ENCODE measurements around the gene DBH. TPM values are rescaled to one million over a fixed set of nuclear protein-coding genes. Genes with fewer than 3 reads are reported as not detected.

Gene DBH
- total RNA-seq, 1 experiment from 2014 or later, result not detected

DNA sequence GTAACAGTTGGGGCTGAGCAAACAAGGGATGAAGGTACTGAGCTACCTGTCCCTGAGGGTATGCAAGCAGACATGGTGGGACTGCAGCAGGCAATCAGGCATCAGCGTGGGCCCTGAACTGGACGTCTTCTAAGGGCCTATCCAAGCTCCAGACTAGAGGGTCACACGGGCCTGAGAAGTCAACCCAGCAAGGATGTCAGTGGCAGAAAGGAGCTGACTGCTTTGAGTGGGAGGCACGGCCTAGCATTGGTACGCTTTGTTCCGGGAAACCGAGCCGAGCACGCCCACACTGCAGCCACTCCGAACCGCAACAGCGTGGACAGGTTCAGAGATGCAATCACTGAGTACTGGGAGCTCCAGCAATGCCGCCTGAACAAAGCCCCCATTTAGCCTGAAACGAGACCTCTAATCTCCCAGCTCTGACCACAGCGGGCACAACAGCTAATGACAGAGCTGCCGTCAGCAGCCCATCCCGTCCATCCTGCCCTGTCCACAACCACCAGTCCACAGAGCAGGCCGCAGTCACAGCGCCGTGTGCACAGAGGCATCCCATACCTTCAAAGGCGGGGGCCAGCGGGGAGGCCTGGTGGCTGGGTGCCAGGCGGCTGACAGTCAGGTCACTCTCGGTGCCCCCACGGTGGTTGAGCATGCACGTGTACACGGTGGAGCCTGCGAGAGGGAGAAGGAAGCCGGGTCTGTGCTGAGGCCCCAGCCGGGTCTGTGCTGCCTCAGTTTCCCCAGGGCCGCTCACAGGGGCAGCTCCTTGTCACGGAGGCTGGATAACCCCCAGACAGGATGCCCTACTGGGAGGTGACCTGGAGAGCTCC lies 57.8 kb downstream of the DBH start:
- Mint-ChIP-seq H3K27me3 (ENCODE audit: insufficient read depth, unreplicated experiment) (peaks cover 73% of the 10 kb centered on the region), H3K36me3 (ENCODE audit: insufficient read depth, unreplicated experiment) (peaks cover 6% of the 10 kb centered on the region), H3K27ac (ENCODE audit: low read depth, unreplicated experiment) (no peak overlapping the region), H3K9me3 (ENCODE audit: unreplicated experiment) (no peaks in the 10 kb centered on the region), H3K4me1 (ENCODE audit: insufficient read depth, unreplicated experiment) (no peaks in the 10 kb centered on the region), H3K4me3 (ENCODE audit: unreplicated experiment) (no peak overlapping the region)
- CTCF ChIA-PET, result interaction anchor here (0.6 to 1.3 kb wide), 3 partner anchors 17 to 274 kb away, joined by 3 to 4 read pairs (median 4); no protein-coding TSS in a partner anchor
- POLR2A ChIA-PET, result no interaction called here
- intact Hi-C loops (cut with micrococcal nuclease), result no loop called here
- TF ChIP-seq, protein P1, sequence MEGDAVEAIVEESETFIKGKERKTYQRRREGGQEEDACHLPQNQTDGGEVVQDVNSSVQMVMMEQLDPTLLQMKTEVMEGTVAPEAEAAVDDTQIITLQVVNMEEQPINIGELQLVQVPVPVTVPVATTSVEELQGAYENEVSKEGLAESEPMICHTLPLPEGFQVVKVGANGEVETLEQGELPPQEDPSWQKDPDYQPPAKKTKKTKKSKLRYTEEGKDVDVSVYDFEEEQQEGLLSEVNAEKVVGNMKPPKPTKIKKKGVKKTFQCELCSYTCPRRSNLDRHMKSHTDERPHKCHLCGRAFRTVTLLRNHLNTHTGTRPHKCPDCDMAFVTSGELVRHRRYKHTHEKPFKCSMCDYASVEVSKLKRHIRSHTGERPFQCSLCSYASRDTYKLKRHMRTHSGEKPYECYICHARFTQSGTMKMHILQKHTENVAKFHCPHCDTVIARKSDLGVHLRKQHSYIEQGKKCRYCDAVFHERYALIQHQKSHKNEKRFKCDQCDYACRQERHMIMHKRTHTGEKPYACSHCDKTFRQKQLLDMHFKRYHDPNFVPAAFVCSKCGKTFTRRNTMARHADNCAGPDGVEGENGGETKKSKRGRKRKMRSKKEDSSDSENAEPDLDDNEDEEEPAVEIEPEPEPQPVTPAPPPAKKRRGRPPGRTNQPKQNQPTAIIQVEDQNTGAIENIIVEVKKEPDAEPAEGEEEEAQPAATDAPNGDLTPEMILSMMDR (IDR thresholded peaks at IDR 0.05; ENCODE audit: unreplicated experiment), result no peak
- no peak for DNase-seq (ENCODE audit: unreplicated experiment)
- BruUV-seq (replicated peaks), result no TSS peak

- TF ChIP-seq, protein P1 (IDR thresholded peaks at IDR 0.05; ENCODE audit: unreplicated experiment), result no peak
- H3K4me1 Mint-ChIP-seq (ENCODE audit: insufficient read depth, unreplicated experiment), result no peaks in the 10 kb centered on the region
- intact Hi-C loops (cut with micrococcal nuclease), result no loop called here
- BruUV-seq (replicated peaks), result no TSS peak
- ChIA-PET POLR2A (no interaction called here), CTCF (interaction anchor here (0.9 kb wide), 1 partner anchor 47 kb away, joined by 3 read pairs; no protein-coding TSS in a partner anchor)
- H3K4me3 Mint-ChIP-seq (ENCODE audit: unreplicated experiment), result no peak overlapping the region
- no peak for DNase-seq (ENCODE audit: unreplicated experiment)
- no peak overlapping the region for H3K27ac Mint-ChIP-seq (ENCODE audit: low read depth, unreplicated experiment)
- peaks cover 73% of the 10 kb centered on the region for H3K27me3 Mint-ChIP-seq (ENCODE audit: insufficient read depth, unreplicated experiment)
- H3K36me3 Mint-ChIP-seq (ENCODE audit: insufficient read depth, unreplicated experiment), result peaks cover 3% of the 10 kb centered on the region
- no peaks in the 10 kb centered on the region for H3K9me3 Mint-ChIP-seq (ENCODE audit: unreplicated experiment)
Observed at GRCh38 chr9:133694686-133695085, 58.5 kb downstream of the DBH start.

DNA sequence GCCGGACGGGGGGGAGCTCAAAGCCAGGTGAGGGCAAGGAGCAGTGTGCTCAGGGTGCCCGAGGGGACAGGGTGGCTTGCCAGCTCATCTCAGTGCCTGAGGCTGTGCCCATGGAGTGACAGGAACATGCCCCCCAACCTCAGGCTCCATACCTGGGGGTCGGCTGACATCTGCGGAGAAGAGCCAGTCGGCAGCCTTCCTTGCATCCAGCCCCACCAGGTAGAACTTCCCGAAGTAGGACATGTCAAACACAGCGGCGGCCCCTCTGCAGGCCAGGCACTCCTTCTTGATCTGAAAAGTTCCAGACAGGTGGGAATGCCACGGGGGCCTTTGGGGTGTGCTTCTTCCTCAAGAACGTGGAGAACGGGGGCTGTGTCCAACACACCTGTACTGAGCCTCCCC lies 59.9 kb downstream of the DBH start:
- no peak overlapping the region for H3K27ac Mint-ChIP-seq (ENCODE audit: low read depth, unreplicated experiment)
- H3K9me3 Mint-ChIP-seq (ENCODE audit: unreplicated experiment), result no peaks in the 10 kb centered on the region
- intact Hi-C loops (cut with micrococcal nuclease), result no loop called here
- H3K4me3 Mint-ChIP-seq (ENCODE audit: unreplicated experiment), result no peak overlapping the region
- no peak for DNase-seq (ENCODE audit: unreplicated experiment)
- H3K36me3 Mint-ChIP-seq (ENCODE audit: insufficient read depth, unreplicated experiment), result no peaks in the 10 kb centered on the region
- H3K4me1 Mint-ChIP-seq (ENCODE audit: insufficient read depth, unreplicated experiment), result no peaks in the 10 kb centered on the region
- no TSS peak for BruUV-seq (replicated peaks)
- TF ChIP-seq, protein P1 (IDR thresholded peaks at IDR 0.05; ENCODE audit: unreplicated experiment), result no peak
- ChIA-PET CTCF (no interaction called here), POLR2A (no interaction called here)
- peaks cover 87% of the 10 kb centered on the region for H3K27me3 Mint-ChIP-seq (ENCODE audit: insufficient read depth, unreplicated experiment)

DNA sequence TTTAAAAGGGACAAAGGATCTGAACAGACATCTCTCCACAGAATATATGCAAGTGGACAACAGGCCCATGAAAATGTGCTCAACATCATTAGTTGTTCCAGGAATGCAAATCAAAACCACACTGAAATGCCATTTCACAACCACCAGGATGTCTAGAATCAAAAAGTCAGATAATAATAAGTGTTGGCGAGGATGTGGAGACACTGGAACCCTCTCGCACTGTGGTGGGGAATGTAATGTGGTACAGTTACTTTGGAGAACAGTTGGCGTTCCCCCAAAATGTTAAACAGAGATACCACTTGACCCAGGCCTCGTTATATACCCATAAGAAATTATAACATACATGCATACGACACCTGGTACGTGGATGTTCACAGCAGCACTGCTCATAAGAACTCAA lies 63.4 kb downstream of the DBH start:
- POLR2A ChIA-PET, result no interaction called here
- CTCF ChIA-PET, result no interaction called here
- Mint-ChIP-seq H3K9me3 (ENCODE audit: unreplicated experiment) (no peaks in the 10 kb centered on the region), H3K4me1 (ENCODE audit: insufficient read depth, unreplicated experiment) (no peaks in the 10 kb centered on the region), H3K4me3 (ENCODE audit: unreplicated experiment) (no peak overlapping the region), H3K27ac (ENCODE audit: low read depth, unreplicated experiment) (no peak overlapping the region), H3K27me3 (ENCODE audit: insufficient read depth, unreplicated experiment) (peaks cover 72% of the 10 kb centered on the region), H3K36me3 (ENCODE audit: insufficient read depth, unreplicated experiment) (no peaks in the 10 kb centered on the region)
- intact Hi-C loops (cut with micrococcal nuclease), result no loop called here
- BruUV-seq (replicated peaks), result no TSS peak
- DNase-seq (ENCODE audit: unreplicated experiment), result no peak
- TF ChIP-seq, protein P1 (IDR thresholded peaks at IDR 0.05; ENCODE audit: unreplicated experiment), result no peak

Data from MCF 10A (cell line).